GM18502 (cell line): ENCODE results near the gene CACNB3.
"Not testable (repeated sequence)": the region's sequence is repeated elsewhere in the genome, so short reads cannot be mapped to it uniquely, and the experiment has no call there.

Experiments used
- ATAC-seq: cut with Tn5 transposase; IDR thresholded peaks from one replicate; pipeline ENCODE4 v1.9.1; 2021; ENCODE audit warnings: mild to moderate bottlenecking; ENCODE audit not compliant: unreplicated experiment, poor library complexity

CACNB3 gene

DNA sequence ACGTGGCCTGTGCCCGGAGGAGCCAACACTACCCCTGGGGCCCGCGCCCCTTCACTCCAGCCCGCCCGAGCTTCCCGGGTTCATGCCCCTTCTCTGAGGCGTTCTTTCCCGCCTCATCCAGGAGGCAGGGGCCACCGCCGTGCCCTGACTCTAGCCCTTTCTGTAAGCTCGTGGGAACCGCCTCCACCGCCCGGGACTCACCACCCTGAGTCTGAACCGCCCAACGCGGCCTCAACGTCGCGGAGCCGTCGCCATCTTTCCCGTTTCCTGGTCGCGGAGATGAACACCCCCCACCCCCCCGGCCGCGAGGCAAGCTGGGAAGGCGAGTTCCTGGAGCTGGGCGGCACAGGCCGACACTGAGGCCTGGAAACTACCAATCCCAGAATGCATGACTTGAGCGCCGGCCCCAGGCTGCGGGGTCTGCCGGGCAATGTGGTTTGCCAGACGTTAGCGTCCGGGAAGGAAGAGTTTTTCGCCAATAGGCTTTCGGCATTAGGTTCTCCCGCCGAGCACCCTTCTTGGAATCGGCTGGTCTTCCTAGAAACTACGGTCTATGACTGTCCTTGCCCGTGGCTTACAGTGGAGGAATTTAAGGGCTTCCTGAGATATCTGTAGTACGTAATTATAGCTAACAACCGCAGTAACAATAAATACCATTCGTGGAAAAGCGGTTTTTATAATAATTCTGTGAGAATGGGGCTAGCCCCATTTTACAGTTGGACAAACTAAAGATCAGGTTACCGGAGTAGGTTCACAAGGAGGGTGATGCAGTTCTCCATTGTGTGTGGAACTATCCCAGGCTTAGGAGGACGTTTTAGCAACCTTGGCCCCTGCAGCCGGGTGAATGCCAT is 33.8 kb downstream of the CACNB3 start, which contains the start of gene DDX23:
TSS of gene DDX23 (minus strand) at position 281 of the 851 bp plus-strand sequence. CDS start 6,381 bp downstream, outside the sequence.
- ATAC-seq = peak; percentile 93

GRCh38 chr12:48852734-48853688 is 34.7 kb downstream of the CACNB3 start:
- ATAC-seq = peak; percentile 54

- no peak for ATAC-seq
Measured at GRCh38 chr12:48854488-48854887, 36.2 kb downstream of the CACNB3 start.

- ATAC-seq = not testable (repeated sequence)
Measured at GRCh38 chr12:48854932-48855331, 36.6 kb downstream of the CACNB3 start.

- ATAC-seq = no peak
Measured at GRCh38 chr12:48856379-48856778, 38.1 kb downstream of the CACNB3 start.

DNA sequence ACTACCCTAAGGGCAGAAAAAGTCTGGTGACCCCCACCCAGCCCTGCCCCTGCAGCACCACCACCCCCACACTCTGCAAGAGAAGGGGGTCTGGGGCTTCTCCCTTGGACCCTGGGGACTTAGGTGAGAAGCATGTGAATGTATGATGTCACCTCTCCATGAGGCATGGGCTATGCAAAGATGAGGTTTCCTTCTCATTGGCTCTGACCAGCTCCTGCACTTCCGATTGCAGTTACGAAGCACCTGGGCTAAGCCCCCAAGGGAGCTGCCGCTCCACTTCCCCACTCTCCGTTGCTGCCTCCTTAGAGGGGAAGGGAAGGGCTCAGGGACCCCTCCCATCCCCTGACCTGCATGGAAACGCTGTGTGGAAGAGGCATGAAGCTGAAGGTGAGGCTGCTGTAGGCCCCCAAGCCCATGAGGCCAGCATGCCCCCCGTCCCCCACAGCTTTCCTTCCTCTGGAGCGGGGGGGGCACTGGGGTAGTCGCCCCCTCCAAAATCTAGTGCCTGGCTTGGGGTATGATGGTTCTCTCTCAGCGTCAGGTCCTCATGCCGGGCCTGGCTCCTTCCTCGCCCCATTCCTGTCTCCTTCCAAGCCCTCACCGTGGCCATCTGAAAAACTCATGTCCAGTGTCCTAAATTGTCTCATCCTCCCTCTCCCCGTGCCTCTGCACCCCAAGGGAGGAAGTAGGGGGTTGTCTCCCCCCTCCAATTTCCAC is 39.1 kb downstream of the CACNB3 start:
- ATAC-seq = no peak

DNA sequence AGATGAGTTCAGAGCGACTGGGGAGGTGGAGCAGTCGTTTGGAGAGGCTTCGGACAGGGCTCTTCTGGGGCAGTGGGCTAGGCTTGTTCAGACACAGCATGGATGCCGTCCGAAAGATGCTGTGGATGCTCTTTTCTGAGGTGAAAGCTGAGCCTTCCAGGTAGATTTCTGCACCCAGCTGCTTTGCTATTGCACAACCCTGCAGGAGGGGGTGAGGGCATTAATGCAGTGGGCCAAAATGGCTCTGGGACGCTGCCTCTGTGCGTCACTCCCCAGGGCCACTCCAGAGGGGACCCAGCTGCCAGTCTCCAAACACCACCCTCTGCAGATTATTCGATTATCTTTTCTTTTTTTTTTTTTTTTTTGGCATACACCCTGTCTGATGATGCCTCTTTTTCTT is 39.7 kb downstream of the CACNB3 start:
- ATAC-seq = no peak

GRCh38 chr12:48859607-48860006 is 41.3 kb downstream of the CACNB3 start:
- no peak for ATAC-seq

DNA sequence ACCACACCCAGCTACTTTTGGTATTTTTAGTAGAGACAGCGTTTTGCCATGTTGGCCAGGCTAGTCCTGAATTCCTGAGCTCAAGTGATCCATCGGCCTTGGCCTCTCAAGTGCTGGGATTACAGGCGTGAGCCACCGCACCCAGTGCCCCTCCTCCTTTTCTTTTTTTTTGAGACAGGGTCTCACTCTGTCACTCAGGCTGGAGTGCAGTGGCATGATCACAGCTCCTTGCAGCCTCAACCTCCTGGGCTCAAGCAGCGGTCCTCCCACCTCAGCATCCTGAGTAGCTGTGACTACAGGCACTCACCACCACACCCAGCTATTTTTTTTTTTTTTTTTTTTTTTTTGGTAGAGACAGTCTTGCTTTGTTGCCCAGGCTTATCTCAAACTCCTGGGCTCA is 41.9 kb downstream of the CACNB3 start:
- ATAC-seq = not testable (repeated sequence)

DNA sequence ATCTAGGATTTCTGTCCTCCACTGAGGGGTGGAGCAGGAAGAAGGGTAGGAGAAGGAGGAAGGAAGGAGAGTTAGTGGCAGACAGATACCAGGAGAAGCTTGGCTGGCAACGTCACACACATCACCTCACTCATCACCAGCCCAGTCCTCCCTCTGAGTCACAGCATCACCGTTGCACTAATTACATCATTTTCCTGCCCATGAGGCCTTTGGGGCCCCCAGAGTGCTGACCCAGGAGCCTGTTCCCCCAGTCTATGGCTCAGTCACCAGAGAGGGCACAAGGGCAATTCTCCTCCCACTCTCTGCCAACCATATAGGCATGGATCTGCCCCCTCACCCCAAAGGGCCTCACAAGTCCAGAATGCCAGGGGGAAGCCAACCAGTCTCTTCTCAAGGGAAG is 42.8 kb downstream of the CACNB3 start:
- ATAC-seq = no peak

DNA sequence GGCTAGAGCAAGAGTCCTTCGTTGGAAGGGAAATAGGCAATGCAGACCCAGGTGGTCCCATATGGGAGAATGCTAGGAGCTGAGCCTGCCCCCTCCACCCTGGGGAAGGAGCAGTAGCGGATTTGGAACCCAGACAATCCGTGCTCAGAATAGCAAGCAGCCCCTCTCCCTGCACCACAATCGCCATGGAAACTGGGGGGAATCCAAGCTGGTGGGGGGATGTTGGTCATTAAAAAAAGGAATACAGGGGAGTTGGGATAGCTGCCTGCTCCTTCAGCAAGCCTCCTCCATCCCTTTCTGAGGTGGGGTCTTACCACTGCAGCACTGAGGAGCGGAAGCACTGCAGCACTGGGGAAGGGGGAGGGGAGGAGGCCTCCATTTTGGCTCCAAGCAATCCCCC is 44.5 kb downstream of the CACNB3 start:
- ATAC-seq = no peak

GRCh38 chr12:48863291-48863690 is 45.0 kb downstream of the CACNB3 start:
- ATAC-seq = no peak

- peak; percentile 93 for ATAC-seq
Measured at GRCh38 chr12:48865281-48866051, 47.2 kb downstream of the CACNB3 start, which contains the start of gene RND1. Gene RND1 (minus strand): TSS chr12:48865870. CDS start chr12:48865767, 103 bp downstream.

DNA sequence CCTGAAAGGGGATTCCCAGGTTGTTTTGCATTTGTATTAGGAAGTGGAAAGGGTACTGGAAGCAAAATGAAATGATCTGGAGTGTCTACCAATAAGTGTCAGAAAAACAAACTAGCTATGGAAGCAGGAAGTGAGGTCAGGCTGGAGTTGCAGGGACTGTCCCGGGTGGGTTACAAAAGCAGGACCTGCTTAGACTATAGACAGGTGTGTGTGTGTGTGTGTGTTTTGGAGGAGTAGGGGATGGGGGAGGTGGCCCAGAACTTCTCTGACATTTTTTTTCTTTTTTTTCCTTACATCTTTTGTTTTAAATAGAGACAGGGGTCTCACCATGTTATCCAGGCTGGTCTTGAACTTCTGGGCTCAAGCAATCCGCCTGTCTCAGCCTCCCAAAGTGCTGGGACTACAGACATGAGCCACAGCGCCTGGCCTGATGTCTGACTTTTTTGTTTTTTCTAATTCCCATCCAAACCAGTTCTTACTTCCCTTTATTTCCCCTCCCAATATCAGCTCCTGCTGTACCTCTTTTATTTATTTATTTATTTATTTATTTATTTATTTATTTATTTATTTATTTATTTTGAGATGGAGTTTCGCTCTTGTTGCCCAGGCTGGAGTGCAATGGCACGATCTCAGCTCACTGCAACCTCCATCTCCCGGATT is 47.9 kb downstream of the CACNB3 start:
- ATAC-seq = no peak

DNA sequence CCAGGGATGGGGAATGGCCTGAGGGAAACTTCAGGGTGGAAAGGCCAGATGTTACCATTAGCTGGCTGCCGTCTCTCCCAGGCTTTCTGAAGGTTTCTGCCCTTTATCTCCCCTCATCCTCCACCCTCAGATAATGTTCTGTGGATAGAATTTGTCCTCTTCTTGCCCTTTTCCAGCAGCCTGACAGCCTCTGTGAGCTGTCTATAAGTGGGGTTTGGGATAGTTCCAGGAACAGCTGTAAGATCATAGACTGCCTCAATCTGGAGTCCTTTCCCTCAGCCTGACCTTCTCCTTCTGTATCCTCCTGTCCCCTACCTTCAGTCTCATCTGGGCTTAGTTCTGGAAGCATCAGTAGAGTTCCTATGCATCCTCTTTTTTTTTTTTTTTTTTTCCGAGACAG is 50.2 kb downstream of the CACNB3 start:
- ATAC-seq = no peak

DNA sequence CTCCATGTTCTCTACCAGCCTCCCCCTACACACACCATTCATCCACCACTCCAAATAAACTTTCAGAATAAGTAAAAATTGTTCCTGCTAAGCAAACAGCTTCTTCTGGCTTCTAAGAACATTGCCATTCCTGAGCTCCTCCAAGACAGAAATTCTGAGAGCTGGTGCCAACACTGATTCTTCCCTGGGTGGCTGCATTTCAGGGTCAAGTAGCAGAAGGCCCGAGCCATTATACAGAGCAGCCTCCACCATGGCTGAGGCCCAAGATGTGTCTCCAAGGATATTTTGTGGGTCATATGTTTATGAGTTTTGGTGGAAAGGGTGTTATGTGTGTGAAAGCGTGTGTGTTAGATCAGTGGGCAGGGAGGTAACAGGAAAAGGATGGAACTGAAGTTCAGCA is 50.9 kb downstream of the CACNB3 start:
- ATAC-seq = no peak

- no peak for ATAC-seq
Measured at GRCh38 chr12:48873096-48873495, 54.8 kb downstream of the CACNB3 start.

GRCh38 chr12:48873534-48873933 is 55.2 kb downstream of the CACNB3 start:
- not testable (repeated sequence) for ATAC-seq

- no peak for ATAC-seq
Measured at GRCh38 chr12:48875944-48876515, 57.7 kb downstream of the CACNB3 start.
